WERI-Rb-1 (cell line): ENCODE data around the gene NPDC1.
A peak's percentile ranks its signal among the peaks of the same experiment; 100 is the strongest.

Source experiments
- DNase-seq: peaks from one replicate; pipeline ENCODE4 v3.0.0-alpha.2; 2020
- H3K27ac ChIP-seq: fragments of 250-450 bp; sonication (Bioruptor Pico); 2 replicates; pipeline ENCODE4 v1.5.1; 2020; ENCODE audit warnings: mild to moderate bottlenecking, moderate library complexity
- H3K27me3 ChIP-seq: fragments of 250-450 bp; sonication (Bioruptor Pico); 2 replicates; pipeline ENCODE4 v1.5.1; 2021; ENCODE audit warnings: mild to moderate bottlenecking, low read depth, moderate library complexity; ENCODE audit not compliant: insufficient read depth, severe bottlenecking
- H3K36me3 ChIP-seq: fragments of 250-450 bp; sonication (Bioruptor Pico); 2 replicates; pipeline ENCODE4 v1.5.1; 2020; ENCODE audit warnings: mild to moderate bottlenecking, moderate library complexity
- H3K4me3 ChIP-seq: 2 replicates; pipeline ENCODE4 v1.5.1; 2011; ENCODE audit warnings: low read depth, mild to moderate bottlenecking, control low read depth, low read length
- H3K9me3 ChIP-seq: fragments of 250-450 bp; sonication (Bioruptor Pico); 2 replicates; pipeline ENCODE4 v1.5.1; 2021; ENCODE audit warnings: mild to moderate bottlenecking, moderate library complexity; ENCODE audit not compliant: severe bottlenecking
- CTCF ChIP-seq: IDR thresholded peaks from 2 replicates; pipeline ENCODE4 v1.5.1; 2011; ENCODE audit warnings: low read depth, mild to moderate bottlenecking, control low read depth, inconsistent platforms, low read length

NPDC1 gene

GRCh38 chr9:137070201-137070905 lies 24.4 kb upstream of the NPDC1 start, which contains the start of gene SAPCD2:
SAPCD2 (minus strand) TSS chr9:137070557; CDS start chr9:137070460, 97 bp downstream.
- Histone ChIP-seq H3K4me3 (peak within 1 kb of the TSS; percentile 62), H3K9me3 (no peaks in the 10 kb centered on the region), H3K27ac (peak within 1 kb of the TSS; percentile 92), H3K36me3 (peaks cover 25% of the 10 kb centered on the region), H3K27me3 (no peaks in the 10 kb centered on the region)
- TF ChIP-seq CTCF: no peak
- DNase-seq: peak; percentile 92

- DNase-seq: no peak
- H3K4me3 ChIP-seq: peak overlapping the region; percentile 62
- no peaks in the 10 kb centered on the region for H3K27me3 ChIP-seq
- no peak for TF ChIP-seq CTCF
- no peaks in the 10 kb centered on the region for H3K9me3 ChIP-seq
- peaks cover 32% of the 10 kb centered on the region for H3K36me3 ChIP-seq
- 0 out of 2 replicates have a peak overlapping the region, but pooled peaks have one; percentile 26 for H3K27ac ChIP-seq
Measured at GRCh38 chr9:137069508-137070091, 23.6 kb upstream of the NPDC1 start.

GRCh38 chr9:137068539-137069507 lies 22.8 kb upstream of the NPDC1 start:
- Histone ChIP-seq H3K36me3 (peaks cover 40% of the 10 kb centered on the region), H3K4me3 (peak overlapping the region; percentile 62), H3K9me3 (no peaks in the 10 kb centered on the region), H3K27ac (0 out of 2 replicates have a peak overlapping the region, but pooled peaks have one; percentile 26), H3K27me3 (no peaks in the 10 kb centered on the region)
- no peak for TF ChIP-seq CTCF
- no peak for DNase-seq

GRCh38 chr9:137067860-137068538 lies 22.0 kb upstream of the NPDC1 start:
- peak; percentile 86 for DNase-seq
- Histone ChIP-seq H3K9me3 (no peaks in the 10 kb centered on the region), H3K36me3 (peaks cover 42% of the 10 kb centered on the region), H3K4me3 (no peak overlapping the region), H3K27me3 (no peaks in the 10 kb centered on the region), H3K27ac (peak overlapping the region; percentile 14; the same call in 1 of the 2 replicates)
- peak; percentile 80 for TF ChIP-seq CTCF

- no peak overlapping the region for H3K4me3 ChIP-seq
Measured at GRCh38 chr9:137066096-137066861, 20.3 kb upstream of the NPDC1 start.

More at GRCh38 chr9:137066096-137066861, 20.3 kb upstream of the NPDC1 start:
- Histone ChIP-seq H3K27ac (no peak overlapping the region), H3K27me3 (no peaks in the 10 kb centered on the region), H3K9me3 (no peaks in the 10 kb centered on the region), H3K36me3 (peaks cover 42% of the 10 kb centered on the region)
- TF ChIP-seq CTCF: no peak
- no peak for DNase-seq
